HepG2 (cell line): ENCODE results near the gene MT1F. TPM values are rescaled to one million over a fixed set of nuclear protein-coding genes. Genes with fewer than 3 reads are reported as not detected.
A peak's percentile ranks its signal among the peaks of the same experiment; 100 is the strongest.

Source experiments
- HOXA9 ChIP-seq: sonication (generic); formaldehyde crosslinking; IDR thresholded peaks from 2 replicates; pipeline ENCODE4 v1.8.1; 2022; ENCODE audit warnings: missing genetic modification reagents, mild to moderate bottlenecking, moderate library complexity, borderline replicate concordance
- LCORL ChIP-seq, 2 experiments: fragments of 450-650 bp in 1 of 2; sonication (generic) in 1 of 2; formaldehyde crosslinking in 1 of 2; IDR thresholded peaks; 2 replicates each; pipeline versions ENCODE4 v1.5.0 to v1.6.1; 2017 to 2020; ENCODE audit warnings: antibody characterized with exemption in 1 of 2, missing genetic modification reagents in 1 of 2
- MAZ ChIP-seq, 2 experiments: sonication (generic) in 1 of 2; formaldehyde crosslinking in 1 of 2; IDR thresholded peaks; 2 replicates each; pipeline versions ENCODE4 v1.5.0 to v1.6.1; 2012 to 2020; ENCODE audit warnings: low read depth in 2 of 2, mild to moderate bottlenecking in 2 of 2, borderline replicate concordance in 1 of 2, improper control_type of control experiment in 1 of 2, low read length in 1 of 2, missing genetic modification reagents in 1 of 2, moderate library complexity in 1 of 2
- NFE2L1 ChIP-seq: sonication (generic); formaldehyde crosslinking; IDR thresholded peaks from 2 replicates; pipeline ENCODE4 v1.4.0; 2020; ENCODE audit warnings: missing genetic modification reagents, mild to moderate bottlenecking, borderline replicate concordance
- NFYB ChIP-seq: sonication (generic); formaldehyde crosslinking; IDR thresholded peaks from 2 replicates; pipeline ENCODE4 v1.4.0; 2020; ENCODE audit warnings: missing genetic modification reagents
- PHF21A ChIP-seq: sonication (generic); formaldehyde crosslinking; IDR thresholded peaks from 2 replicates; pipeline ENCODE4 v1.5.0; 2020; ENCODE audit warnings: mild to moderate bottlenecking, missing genetic modification reagents
- RARA ChIP-seq: IDR thresholded peaks from 2 replicates; pipeline ENCODE4 v1.6.1; 2016; ENCODE audit warnings: missing genetic modification reagents, missing compliant biosample characterization
- RCOR2 ChIP-seq: IDR thresholded peaks from 2 replicates; pipeline ENCODE4 v1.6.1; 2016; ENCODE audit warnings: missing biosample characterization, missing genetic modification reagents
- SPEN ChIP-seq: sonication (generic); formaldehyde crosslinking; IDR thresholded peaks from 2 replicates; pipeline ENCODE4 v1.5.1; 2020; ENCODE audit warnings: low read depth, mild to moderate bottlenecking, missing genetic modification reagents
- ZFP41 ChIP-seq: sonication (generic); formaldehyde crosslinking; IDR thresholded peaks from 2 replicates; pipeline ENCODE4 v1.4.0; 2020; ENCODE audit warnings: mild to moderate bottlenecking, missing genetic modification reagents, borderline replicate concordance
- ZNF432 ChIP-seq: sonication (generic); formaldehyde crosslinking; IDR thresholded peaks from 2 replicates; pipeline ENCODE4 v1.5.0; 2020; ENCODE audit warnings: missing genetic modification reagents, mild to moderate bottlenecking, borderline replicate concordance
- ZNF567 ChIP-seq: sonication (generic); formaldehyde crosslinking; IDR thresholded peaks from 2 replicates; pipeline ENCODE4 v1.8.1; 2023; ENCODE audit warnings: mild to moderate bottlenecking, missing genetic modification reagents, borderline replicate concordance
- ZSCAN21 ChIP-seq: sonication (generic); formaldehyde crosslinking; IDR thresholded peaks from 2 replicates; pipeline ENCODE4 v1.8.0; 2022; ENCODE audit warnings: mild to moderate bottlenecking, missing genetic modification reagents, moderate library complexity, borderline replicate concordance
- polyA plus RNA-seq, 8 experiments: library from polyadenylated mRNA; depleted of rRNA in 3 of 8; stranded (reverse) in 7 of 8; unstranded in 1 of 8; fragments of >200 nt; fragmentation: Illumina TruSeq in 4 of 8; extraction: Trizol in 4 of 8; gene quantifications; 2 replicates each; pipeline versions ENCODE4 v1.2.1 to v1.2.3, GENCODE V29; 2011 to 2016; ENCODE audit warnings: low read depth in 4 of 8, missing spikeins in 1 of 8, mixed read lengths in 1 of 8; ENCODE audit not compliant: insufficient read depth in 1 of 8
- total RNA-seq, 5 experiments: library from RNA; depleted of rRNA; stranded (reverse); fragments of >200 nt; fragmentation: Illumina TruSeq; extraction: Trizol; gene quantifications; 2 replicates each; pipeline ENCODE4 v1.2.3, GENCODE V29; 2016; ENCODE audit warnings: low read depth in 1 of 5
- TF ChIP-seq, protein P1 (sequence below): sonication (generic); formaldehyde crosslinking; IDR thresholded peaks from 2 replicates; pipeline ENCODE4 v1.4.0; 2020; ENCODE audit warnings: missing genetic modification reagents, mild to moderate bottlenecking, borderline replicate concordance
- TF ChIP-seq, protein P2 (sequence below): sonication (generic); formaldehyde crosslinking; IDR thresholded peaks from 2 replicates; pipeline ENCODE4 v1.5.0; 2020; ENCODE audit warnings: mild to moderate bottlenecking, missing genetic modification reagents
- TF ChIP-seq, protein P3 (sequence below): sonication (generic); formaldehyde crosslinking; IDR thresholded peaks from 2 replicates; pipeline ENCODE4 v1.5.1; 2020; ENCODE audit warnings: missing genetic modification reagents, mild to moderate bottlenecking, borderline replicate concordance

Gene MT1F
- total and polyA plus RNA-seq, 2 of the 13 experiments (the other 11 are each of a cell fraction or from before 2014, with no cell fraction given): 1.9 to 169 TPM

DNA sequence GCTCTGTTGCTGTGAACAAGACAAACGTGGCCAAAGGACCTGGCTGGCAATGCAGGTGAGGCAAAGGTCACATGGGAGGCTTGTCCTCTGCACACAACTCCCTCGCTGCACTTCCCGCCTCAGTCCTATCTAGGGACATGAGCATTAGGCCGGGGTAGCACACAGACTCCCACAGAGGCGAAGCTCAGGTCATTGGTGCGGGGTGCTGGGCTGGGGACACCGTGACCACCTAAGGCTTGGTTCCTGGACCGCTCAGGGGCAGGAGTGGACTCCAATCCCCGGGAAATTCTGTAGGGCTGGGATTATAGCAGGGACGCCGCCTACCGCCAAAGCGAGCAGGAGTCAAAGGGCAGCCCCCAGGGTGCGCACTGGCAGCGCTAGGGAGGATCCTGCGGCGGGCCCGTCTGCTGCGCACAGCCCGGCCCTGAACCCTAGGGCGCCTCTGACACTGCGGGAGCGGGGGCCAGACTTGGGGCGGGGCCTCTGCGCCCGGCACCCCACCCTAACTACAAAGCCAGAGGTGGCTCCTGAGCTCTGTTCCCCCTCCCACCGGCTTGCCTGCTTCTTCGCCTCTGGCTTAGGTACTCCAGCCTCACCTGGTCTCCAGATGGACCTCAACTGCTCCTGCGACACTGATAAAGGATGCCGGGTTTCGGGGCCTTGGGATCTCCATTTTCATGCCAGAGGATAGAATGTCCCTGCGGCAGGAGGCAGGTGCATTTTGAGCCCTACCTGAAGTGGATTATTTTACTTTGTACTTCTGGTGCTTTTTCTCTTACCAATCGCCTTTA lies 9.9 kb upstream of the MT1F start (continued):
- TF ChIP-seq, protein P1, sequence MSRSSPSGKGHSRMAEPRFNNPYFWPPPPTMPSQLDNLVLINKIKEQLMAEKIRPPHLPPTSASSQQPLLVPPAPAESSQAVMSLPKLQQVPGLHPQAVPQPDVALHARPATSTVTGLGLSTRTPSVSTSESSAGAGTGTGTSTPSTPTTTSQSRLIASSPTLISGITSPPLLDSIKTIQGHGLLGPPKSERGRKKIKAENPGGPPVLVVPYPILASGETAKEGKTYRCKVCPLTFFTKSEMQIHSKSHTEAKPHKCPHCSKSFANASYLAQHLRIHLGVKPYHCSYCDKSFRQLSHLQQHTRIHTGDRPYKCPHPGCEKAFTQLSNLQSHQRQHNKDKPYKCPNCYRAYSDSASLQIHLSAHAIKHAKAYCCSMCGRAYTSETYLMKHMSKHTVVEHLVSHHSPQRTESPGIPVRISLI (CRISPR knock-in tag): no peak
- TF ChIP-seq ZNF567 (CRISPR knock-in tag): 0 out of 2 replicates have a peak, but pooled peaks have one; percentile 27
- TF ChIP-seq ZFP41 (CRISPR knock-in tag): no peak
- TF ChIP-seq NFE2L1 (CRISPR knock-in tag): no peak
- TF ChIP-seq RARA (CRISPR knock-in tag): peak; percentile 42
- no peak for TF ChIP-seq LCORL (IDR thresholded peaks at IDR 0.05)
- peak; percentile 46; the same call in 1 of the 2 replicates for TF ChIP-seq LCORL (CRISPR knock-in tag; IDR thresholded peaks at IDR 0.05)
- TF ChIP-seq SPEN: 0 out of 2 replicates have a peak, but pooled peaks have one; percentile 44
- TF ChIP-seq, protein P2, sequence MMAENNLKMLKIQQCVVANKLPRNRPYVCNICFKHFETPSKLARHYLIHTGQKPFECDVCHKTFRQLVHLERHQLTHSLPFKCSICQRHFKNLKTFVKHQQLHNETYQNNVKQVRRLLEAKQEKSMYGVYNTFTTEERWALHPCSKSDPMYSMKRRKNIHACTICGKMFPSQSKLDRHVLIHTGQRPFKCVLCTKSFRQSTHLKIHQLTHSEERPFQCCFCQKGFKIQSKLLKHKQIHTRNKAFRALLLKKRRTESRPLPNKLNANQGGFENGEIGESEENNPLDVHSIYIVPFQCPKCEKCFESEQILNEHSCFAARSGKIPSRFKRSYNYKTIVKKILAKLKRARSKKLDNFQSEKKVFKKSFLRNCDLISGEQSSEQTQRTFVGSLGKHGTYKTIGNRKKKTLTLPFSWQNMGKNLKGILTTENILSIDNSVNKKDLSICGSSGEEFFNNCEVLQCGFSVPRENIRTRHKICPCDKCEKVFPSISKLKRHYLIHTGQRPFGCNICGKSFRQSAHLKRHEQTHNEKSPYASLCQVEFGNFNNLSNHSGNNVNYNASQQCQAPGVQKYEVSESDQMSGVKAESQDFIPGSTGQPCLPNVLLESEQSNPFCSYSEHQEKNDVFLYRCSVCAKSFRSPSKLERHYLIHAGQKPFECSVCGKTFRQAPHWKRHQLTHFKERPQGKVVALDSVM: 0 out of 2 replicates have a peak, but pooled peaks have one; percentile 26
- TF ChIP-seq MAZ (IDR thresholded peaks at IDR 0.05; ENCODE audit: borderline replicate concordance, low read depth, low read length): no peak
- TF ChIP-seq MAZ (CRISPR knock-in tag; IDR thresholded peaks at IDR 0.05; ENCODE audit: low read depth): peak; percentile 41; the same call in 1 of the 2 replicates
- TF ChIP-seq PHF21A (CRISPR knock-in tag): no peak
- TF ChIP-seq RCOR2 (CRISPR knock-in tag): no peak
- TF ChIP-seq NFYB: no peak
- TF ChIP-seq ZSCAN21 (CRISPR knock-in tag): peak; percentile 26; the same call in 1 of the 2 replicates
- no peak for TF ChIP-seq HOXA9 (CRISPR knock-in tag)
- TF ChIP-seq, protein P3, sequence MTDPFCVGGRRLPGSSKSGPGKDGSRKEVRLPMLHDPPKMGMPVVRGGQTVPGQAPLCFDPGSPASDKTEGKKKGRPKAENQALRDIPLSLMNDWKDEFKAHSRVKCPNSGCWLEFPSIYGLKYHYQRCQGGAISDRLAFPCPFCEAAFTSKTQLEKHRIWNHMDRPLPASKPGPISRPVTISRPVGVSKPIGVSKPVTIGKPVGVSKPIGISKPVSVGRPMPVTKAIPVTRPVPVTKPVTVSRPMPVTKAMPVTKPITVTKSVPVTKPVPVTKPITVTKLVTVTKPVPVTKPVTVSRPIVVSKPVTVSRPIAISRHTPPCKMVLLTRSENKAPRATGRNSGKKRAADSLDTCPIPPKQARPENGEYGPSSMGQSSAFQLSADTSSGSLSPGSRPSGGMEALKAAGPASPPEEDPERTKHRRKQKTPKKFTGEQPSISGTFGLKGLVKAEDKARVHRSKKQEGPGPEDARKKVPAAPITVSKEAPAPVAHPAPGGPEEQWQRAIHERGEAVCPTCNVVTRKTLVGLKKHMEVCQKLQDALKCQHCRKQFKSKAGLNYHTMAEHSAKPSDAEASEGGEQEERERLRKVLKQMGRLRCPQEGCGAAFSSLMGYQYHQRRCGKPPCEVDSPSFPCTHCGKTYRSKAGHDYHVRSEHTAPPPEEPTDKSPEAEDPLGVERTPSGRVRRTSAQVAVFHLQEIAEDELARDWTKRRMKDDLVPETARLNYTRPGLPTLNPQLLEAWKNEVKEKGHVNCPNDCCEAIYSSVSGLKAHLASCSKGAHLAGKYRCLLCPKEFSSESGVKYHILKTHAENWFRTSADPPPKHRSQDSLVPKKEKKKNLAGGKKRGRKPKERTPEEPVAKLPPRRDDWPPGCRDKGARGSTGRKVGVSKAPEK (CRISPR knock-in tag): 0 out of 2 replicates have a peak, but pooled peaks have one; percentile 52
- no peak for TF ChIP-seq ZNF432
